Stimulated activated CD4-positive, alpha-beta T cell treated with anti-CD3 and anti-CD28 coated beads, Interleukin-12 subunit alpha, Interleukin-12 subunit beta, amount 100 ng/mL, for 48 hours (primary cell): Measurements from ENCODE around the gene ZNF681.
A peak's percentile ranks its signal among the peaks of the same experiment; 100 is the strongest.
"Not testable (repeated sequence)": the region's sequence is repeated elsewhere in the genome, so short reads cannot be mapped to it uniquely, and the experiment has no call there.

Experiments used
- DNase-seq, 3 donors: peaks; one replicate each; pipeline ENCODE4 v3.0.0-alpha.2; 2020; ENCODE audit warnings: low read depth in 2 of 3, low spot score in 1 of 3

The ZNF681 gene

GRCh38 chr19:23758187-23759074 is at the start of gene ZNF681:
Gene ZNF681 (minus strand): TSS chr19:23758891. CDS start chr19:23758749, 142 bp downstream.
- DNase-seq = peak; percentile 79 to 80 (median 80)

- no peak for DNase-seq
Measured at GRCh38 chr19:23804676-23805075, 46.0 kb upstream of the ZNF681 start.

GRCh38 chr19:23802290-23802689 is 43.6 kb upstream of the ZNF681 start:
- no peak for DNase-seq

- DNase-seq = no peak
Measured at GRCh38 chr19:23801803-23802202, 43.1 kb upstream of the ZNF681 start.

- DNase-seq = no peak
Measured at GRCh38 chr19:23800868-23801267, 42.2 kb upstream of the ZNF681 start.

- DNase-seq = no peak
Measured at GRCh38 chr19:23800271-23800670, 41.6 kb upstream of the ZNF681 start.

- DNase-seq = no peak
Measured at GRCh38 chr19:23799321-23799720, 40.6 kb upstream of the ZNF681 start.

- no peak for DNase-seq
Measured at GRCh38 chr19:23795462-23795861, 36.8 kb upstream of the ZNF681 start.

- DNase-seq = no peak
Measured at GRCh38 chr19:23792784-23793183, 34.1 kb upstream of the ZNF681 start.

GRCh38 chr19:23790641-23791488 is 32.2 kb upstream of the ZNF681 start:
- DNase-seq = no peak

GRCh38 chr19:23789246-23789645 is 30.6 kb upstream of the ZNF681 start:
- no peak for DNase-seq

- DNase-seq = no peak
Measured at GRCh38 chr19:23788411-23788810, 29.7 kb upstream of the ZNF681 start.

- DNase-seq = no peak
Measured at GRCh38 chr19:23787106-23787505, 28.4 kb upstream of the ZNF681 start.

- no peak for DNase-seq
Measured at GRCh38 chr19:23785982-23786381, 27.3 kb upstream of the ZNF681 start.

GRCh38 chr19:23784274-23784673 is 25.6 kb upstream of the ZNF681 start:
- no peak for DNase-seq

- no peak for DNase-seq
Measured at GRCh38 chr19:23783636-23784035, 24.9 kb upstream of the ZNF681 start.

- no peak for DNase-seq
Measured at GRCh38 chr19:23779645-23780044, 21.0 kb upstream of the ZNF681 start.

- no peak for DNase-seq
Measured at GRCh38 chr19:23778566-23778965, 19.9 kb upstream of the ZNF681 start.

- DNase-seq = not testable (repeated sequence)
Measured at GRCh38 chr19:23778036-23778435, 19.3 kb upstream of the ZNF681 start.

GRCh38 chr19:23777216-23777615 is 18.5 kb upstream of the ZNF681 start:
- no peak for DNase-seq

GRCh38 chr19:23776507-23777205 is 18.0 kb upstream of the ZNF681 start:
- DNase-seq = no peak
